Upper lobe of right lung (tissue), 1 donor: ENCODE results near the gene UTP4. TPM values are rescaled to one million over a fixed set of nuclear protein-coding genes. Genes with fewer than 3 reads are reported as not detected.

Experiments
- ATAC-seq: fragments of 200-7000 bp; cut with Tn5 transposase; one replicate; pipeline ENCODE4 v1.9.1; 2020; ENCODE audit warnings: mild to moderate bottlenecking, moderate library complexity
- DNase-seq: peaks from one replicate; pipeline ENCODE4 v3.0.0-alpha.2; 2020
- H3K27ac ChIP-seq: fragments of 200-600 bp; one replicate; pipeline ENCODE4 v1.8.0; 2022
- H3K27me3 ChIP-seq: fragments of 200-600 bp; one replicate; pipeline ENCODE4 v1.8.0; 2022; ENCODE audit warnings: mild to moderate bottlenecking
- H3K36me3 ChIP-seq: fragments of 200-600 bp; one replicate; pipeline ENCODE4 v1.8.0; 2022
- H3K4me1 ChIP-seq: fragments of 200-600 bp; one replicate; pipeline ENCODE4 v1.8.0; 2022
- H3K4me3 ChIP-seq: fragments of 200-600 bp; one replicate; pipeline ENCODE4 v1.8.0; 2022; ENCODE audit warnings: mild to moderate bottlenecking
- H3K9me3 ChIP-seq: fragments of 200-600 bp; one replicate; pipeline ENCODE4 v1.8.0; 2022
- CTCF ChIP-seq: fragments of 200-600 bp; IDR thresholded peaks from one replicate; pipeline ENCODE4 v1.8.0; 2022; ENCODE audit warnings: antibody characterized with exemption
- intact Hi-C: fragments of 100-400 bp; cut with DNase I; formaldehyde crosslinking; loops from one replicate; pipeline ENCODE4 v1.11.0; 2022
- total RNA-seq: library from RNA; stranded (reverse); fragmentation: NEBNext Ultra II Directional; extraction: Animal tissue kit (Norgen Biotek cat#: 25700); gene quantifications from one replicate; pipeline ENCODE4 v1.2.1, GENCODE V29; 2021
- donor health status: DM: no; HTN: yes; CAD: no; lungs with severe emphysema.

The UTP4 gene
- total RNA-seq, 1 donor from 2014 or later = 36.5 TPM

GRCh38 chr16:69108064-69108904 lies 24.2 kb upstream of the UTP4 start:
- DNase-seq (peak; percentile 63), ATAC-seq (peak; percentile 13)
- Histone ChIP-seq H3K9me3 (no peaks in the 10 kb centered on the region), H3K27ac (no peak overlapping the region), H3K4me3 (peak overlapping the region; percentile 51), H3K36me3 (peaks cover 26% of the 10 kb centered on the region), H3K27me3 (peaks cover 11% of the 10 kb centered on the region), H3K4me1 (peaks cover 33% of the 10 kb centered on the region)
- intact Hi-C loops = no loop called here
- TF ChIP-seq CTCF = no peak

- peaks cover 11% of the 10 kb centered on the region for H3K27me3 ChIP-seq
- no peak for TF ChIP-seq CTCF
- intact Hi-C loops = no loop called here
- peaks cover 29% of the 10 kb centered on the region for H3K36me3 ChIP-seq
- no peak overlapping the region for H3K27ac ChIP-seq
- H3K9me3 ChIP-seq = no peaks in the 10 kb centered on the region
- ATAC-seq (no peak), DNase-seq (peak; percentile 45)
- H3K4me3 ChIP-seq = no peak overlapping the region
- H3K4me1 ChIP-seq = peaks cover 33% of the 10 kb centered on the region
These were observed 23.6 kb upstream of the UTP4 start for GRCh38 chr16:69108905-69109252.

GRCh38 chr16:69109486-69110270 lies 22.8 kb upstream of the UTP4 start:
- DNase-seq (peak; percentile 62), ATAC-seq (no peak)
- Histone ChIP-seq H3K27me3 (peaks cover 11% of the 10 kb centered on the region), H3K27ac (no peak overlapping the region), H3K9me3 (no peaks in the 10 kb centered on the region), H3K36me3 (peaks cover 37% of the 10 kb centered on the region), H3K4me1 (peaks cover 33% of the 10 kb centered on the region), H3K4me3 (no peak overlapping the region)
- TF ChIP-seq CTCF = no peak
- intact Hi-C loops = loop anchor here (10.0 kb wide), 2 partner anchors 205 to 585 kb away; no protein-coding TSS in a partner anchor

- no peak for TF ChIP-seq CTCF
- Histone ChIP-seq H3K27me3 (peaks cover 9% of the 10 kb centered on the region), H3K27ac (no peak overlapping the region), H3K4me1 (peaks cover 32% of the 10 kb centered on the region), H3K36me3 (peaks cover 44% of the 10 kb centered on the region), H3K9me3 (no peaks in the 10 kb centered on the region), H3K4me3 (no peak overlapping the region)
- ATAC-seq = no peak
- DNase-seq = peak; percentile 15
- intact Hi-C loops = loop anchor here (10.0 kb wide), 2 partner anchors 206 to 586 kb away; no protein-coding TSS in a partner anchor
These were observed 22.0 kb upstream of the UTP4 start for GRCh38 chr16:69110406-69110805.

- Histone ChIP-seq H3K36me3 (peaks cover 53% of the 10 kb centered on the region), H3K27ac (no peak overlapping the region), H3K27me3 (peaks cover 7% of the 10 kb centered on the region), H3K4me1 (peaks cover 27% of the 10 kb centered on the region), H3K9me3 (no peaks in the 10 kb centered on the region), H3K4me3 (no peak overlapping the region)
- no peak for TF ChIP-seq CTCF
- ATAC-seq (no peak), DNase-seq (peak; percentile 36)
- intact Hi-C loops = loop anchor here (10.0 kb wide), 2 partner anchors 207 to 587 kb away; no protein-coding TSS in a partner anchor
These were observed 21.1 kb upstream of the UTP4 start for GRCh38 chr16:69111216-69111875.
